OCI-LY7 (cell line): ENCODE data around the gene LILRB5.
"Not testable (repeated sequence)": the region's sequence is repeated elsewhere in the genome, so short reads cannot be mapped to it uniquely, and the experiment has no call there.

Source experiments
- CTCF ChIP-seq: fragments of 200-600 bp; sonication (generic); conservative IDR thresholded peaks from 2 replicates; pipeline ENCODE4 v1.5.1; 2014; ENCODE audit warnings: mild to moderate bottlenecking, antibody characterized with exemption, low read length, moderate library complexity, mixed read lengths
- EZH2phosphoT487 ChIP-seq: fragments of 200-600 bp; sonication (generic); IDR thresholded peaks from 2 replicates; pipeline ENCODE4 v1.6.1; 2018; ENCODE audit warnings: low read depth, borderline replicate concordance, mild to moderate bottlenecking, mixed run types, antibody characterized with exemption, low read length, moderate library complexity, mixed read lengths

- TF ChIP-seq CTCF, EZH2phosphoT487: not testable (repeated sequence)
Measured at GRCh38 chr19:54278571-54279195, 21.6 kb upstream of the LILRB5 start.
